Endothelial cell of umbilical vein (primary cell): ENCODE measurements around the gene DVL3.

Experiments
- CTCF ChIP-seq, 2 donors: IDR thresholded peaks; 1 replicate in 1 of 2; 2 replicates in 1 of 2; pipeline ENCODE4 v1.5.1; 2011; ENCODE audit warnings: low read length in 2 of 2, mild to moderate bottlenecking in 2 of 2, moderate library complexity in 2 of 2, control low read depth in 1 of 2, inconsistent platforms in 1 of 2, low read depth in 1 of 2; ENCODE audit not compliant: insufficient read depth in 1 of 2; ENCODE audit errors: extremely low read depth in 1 of 2
- JUN ChIP-seq: IDR thresholded peaks from 2 replicates; pipeline ENCODE4 v1.6.1; 2011; ENCODE audit warnings: borderline replicate concordance, low read depth; ENCODE audit not compliant: insufficient read length, insufficient read depth

- TF ChIP-seq CTCF (IDR thresholded peaks at IDR 0.05; ENCODE audit: extremely low read depth in 1 of 2, insufficient read depth in 1 of 2, low read depth in 1 of 2, low read length in 2 of 2) (no peak), JUN (no peak)
Observed at GRCh38 chr3:184133840-184134745, 21.1 kb upstream of the DVL3 start.
